HepG2 (cell line): ENCODE data around the gene ADCY9. TPM values are rescaled to one million over a fixed set of nuclear protein-coding genes. Genes with fewer than 3 reads are reported as not detected.

Source experiments
- ATAC-seq: fragments of 200-7000 bp; cut with Tn5 transposase; 3 replicates; pipeline ENCODE4 v1.9.1; 2020; ENCODE audit warnings: mild to moderate bottlenecking, moderate library complexity
- BruUV-seq: library from RNA; stranded (reverse); fragments of 400-500 nt; replicated peaks from 2 replicates; lab custom pipeline; 2021; lab: Mats Ljungman, UMichigan
- CTCF ChIA-PET: fragments of 300-600 bp; formaldehyde crosslinking; extraction: SDS; loops from one replicate; lab custom pipeline; 2021; ENCODE audit warnings: low total read pairs, inconsistent platforms, low intra/inter-chr PET ratio; lab: Yijun Ruan, JAX
- POLR2A ChIA-PET: fragments of 350-600 bp; sonication (Branson Sonifier 250); formaldehyde crosslinking; loops from one replicate; lab custom pipeline; 2020; ENCODE audit warnings: antibody characterized with exemption, inconsistent platforms; lab: Yijun Ruan, JAX
- DNase-seq: peaks from one replicate; pipeline ENCODE4 v3.0.0-alpha.2; 2015; ENCODE audit warnings: low spot score
- FAIRE-seq: peaks from 3 replicates; lab custom pipeline; 2011; peaks lifted over from hg19 to GRCh38; lab: Jason Lieb, UNC
- H2AFZ ChIP-seq: one replicate; pipeline ENCODE4 v1.6.1; 2011; ENCODE audit warnings: low read length, inconsistent platforms
- H3K27ac ChIP-seq: fragments of 300-600 bp; 3 replicates; pipeline ENCODE4 v1.8.0; 2011; ENCODE audit warnings: mixed run types, mild to moderate bottlenecking, mixed read lengths, low read length, inconsistent platforms; ENCODE audit not compliant: insufficient read depth; ENCODE audit errors: extremely low read length
- H3K27me3 ChIP-seq, 2 experiments: fragments of 200-600 bp in 1 of 2; 2 replicates in 1 of 2; 3 replicates in 1 of 2; pipeline versions ENCODE4 v1.6.0 to v1.8.0; 2011; ENCODE audit warnings: low read length in 2 of 2, mild to moderate bottlenecking in 2 of 2, moderate library complexity in 2 of 2, inconsistent platforms in 1 of 2; ENCODE audit not compliant: insufficient read depth in 2 of 2, control insufficient read depth in 1 of 2
- H3K36me3 ChIP-seq, 2 experiments: fragments of 200-600 bp in 1 of 2; replicated peaks in 1 of 2; 2 replicates in 1 of 2; 3 replicates in 1 of 2; pipeline versions ENCODE4 v1.5.1 to v1.8.0; 2011; ENCODE audit warnings: low read length in 2 of 2, inconsistent platforms in 1 of 2; ENCODE audit not compliant: insufficient read depth in 2 of 2, control insufficient read depth in 1 of 2
- H3K4me1 ChIP-seq: 2 replicates; pipeline ENCODE4 v1.5.1; 2012; ENCODE audit warnings: low read length, inconsistent platforms; ENCODE audit not compliant: insufficient read depth
- H3K4me2 ChIP-seq: 2 replicates; pipeline ENCODE4 v1.6.0; 2011; ENCODE audit warnings: low read depth, low read length, inconsistent platforms
- H3K4me3 ChIP-seq, 3 experiments: fragments of 200-600 bp in 1 of 3; sonication (generic), shearing (Covaris generic) in 1 of 3; replicated peaks in 1 of 3; 2 replicates each; pipeline ENCODE4 v1.5.1; 2011 to 2016; ENCODE audit warnings: low read length in 3 of 3, inconsistent platforms in 2 of 3, low read depth in 2 of 3, mild to moderate bottlenecking in 2 of 3, control low read depth in 1 of 3, mixed read lengths in 1 of 3; ENCODE audit not compliant: insufficient read depth in 1 of 3
- H3K79me2 ChIP-seq: one replicate; pipeline ENCODE4 v1.6.1; 2011; ENCODE audit warnings: low read length, inconsistent platforms; ENCODE audit not compliant: insufficient read depth
- H3K9ac ChIP-seq: 2 replicates; pipeline ENCODE4 v1.6.0; 2011; ENCODE audit warnings: mild to moderate bottlenecking, low read depth, low read length, inconsistent platforms; ENCODE audit not compliant: insufficient read depth
- H3K9me3 ChIP-seq: 2 replicates; pipeline ENCODE4 v1.5.1; 2012; ENCODE audit warnings: mild to moderate bottlenecking, low read length
- H4K20me1 ChIP-seq: 2 replicates; pipeline ENCODE4 v1.6.0; 2011; ENCODE audit warnings: inconsistent platforms, mild to moderate bottlenecking, low read length, moderate library complexity; ENCODE audit not compliant: insufficient read depth
- E2F2 ChIP-seq: sonication (generic); formaldehyde crosslinking; IDR thresholded peaks from 2 replicates; pipeline ENCODE4 v1.4.0; 2020; ENCODE audit warnings: missing genetic modification reagents, borderline replicate concordance
- REXO4 ChIP-seq: sonication (generic); formaldehyde crosslinking; IDR thresholded peaks from 2 replicates; pipeline ENCODE4 v1.8.0; 2022; ENCODE audit warnings: missing genetic modification reagents, mild to moderate bottlenecking, borderline replicate concordance
- RNF2 ChIP-seq: fragments of 450-650 bp; conservative IDR thresholded peaks from 2 replicates; pipeline ENCODE4 v1.6.1; 2016; ENCODE audit warnings: low read depth
- ZC3H4 ChIP-seq: sonication (generic); formaldehyde crosslinking; IDR thresholded peaks from 2 replicates; pipeline ENCODE4 v1.4.0; 2020; ENCODE audit warnings: missing genetic modification reagents, borderline replicate concordance
- ZNF766 ChIP-seq: sonication (generic); formaldehyde crosslinking; IDR thresholded peaks from 2 replicates; pipeline ENCODE4 v1.5.0; 2020; ENCODE audit warnings: missing genetic modification reagents, borderline replicate concordance
- WGBS: methylation state at CpG from one replicate; pipeline ENCODE4 v1.1.6; 2017; ENCODE audit warnings: low lambda C conversion rate; 5-methylcytosine and 5-hydroxymethylcytosine counted together
- in situ Hi-C: cut with HindIII; loops from 2 replicates; pipeline ENCODE4 v1.10.0; 2017; ENCODE audit warnings: low pct_unique_long_range_greater_than_20kb; ENCODE audit not compliant: extremely low pct_ligation_motif_present
- intact Hi-C: fragments of 100-400 bp; cut with micrococcal nuclease; formaldehyde crosslinking; loops from one replicate; pipeline ENCODE4 v1.10.0; 2022; ENCODE audit not compliant: unreplicated experiment
- polyA plus RNA-seq, 8 experiments: library from polyadenylated mRNA; depleted of rRNA in 3 of 8; stranded (reverse) in 7 of 8; unstranded in 1 of 8; fragments of >200 nt; fragmentation: Illumina TruSeq in 4 of 8; extraction: Trizol in 4 of 8; gene quantifications; 2 replicates each; pipeline versions ENCODE4 v1.2.1 to v1.2.3, GENCODE V29; 2011 to 2016; ENCODE audit warnings: low read depth in 4 of 8, missing spikeins in 1 of 8, mixed read lengths in 1 of 8; ENCODE audit not compliant: insufficient read depth in 1 of 8
- total RNA-seq, 5 experiments: library from RNA; depleted of rRNA; stranded (reverse); fragments of >200 nt; fragmentation: Illumina TruSeq; extraction: Trizol; gene quantifications; 2 replicates each; pipeline ENCODE4 v1.2.3, GENCODE V29; 2016; ENCODE audit warnings: low read depth in 1 of 5

ADCY9 gene
- total and polyA plus RNA-seq, 2 of the 13 experiments (the other 11 are each of a cell fraction or from before 2014, with no cell fraction given): 11.2 to 13.9 TPM

GRCh38 chr16:4025428-4025827 lies 90.8 kb downstream of the ADCY9 start:
- BruUV-seq: no TSS peak
- Histone ChIP-seq H3K27me3 (no peaks in the 10 kb centered on the region), H3K27ac (no peak overlapping the region)
- no peak for DNase-seq
- TF ChIP-seq E2F2 (CRISPR knock-in tag): no peak
- TF ChIP-seq ZNF766 (CRISPR knock-in tag): no peak
- TF ChIP-seq REXO4 (CRISPR knock-in tag): no peak
- no peak for TF ChIP-seq ZC3H4 (CRISPR knock-in tag)
- TF ChIP-seq, all 625 proteins: peak for 0
- POLR2A ChIA-PET: no interaction called here
- WGBS: 97% methylated on average over 14 of the region's 14 CpGs
- Histone ChIP-seq H4K20me1 (peaks cover 5% of the 10 kb centered on the region; the same call in 1 of the 2 replicates), H3K9ac (no peak overlapping the region), H3K4me1 (peaks cover 18% of the 10 kb centered on the region), H3K9me3 (no peaks in the 10 kb centered on the region), H3K79me2 (no peaks in the 10 kb centered on the region), H3K4me2 (no peak overlapping the region), H3K4me3 (no peak overlapping the region), H2AFZ (no peak overlapping the region), H3K36me3 (peaks cover 2 to 10% of the 10 kb centered on the region in 2 experiments; a peak in 4 of 5 replicates)
- CTCF ChIA-PET: no interaction called here
- ATAC-seq: no peak
- intact Hi-C loops (no loop called here), in situ Hi-C loops (no loop called here)
- FAIRE-seq: no peak

GRCh38 chr16:4021916-4022315 lies 94.3 kb downstream of the ADCY9 start:
- intact Hi-C loops: no loop called here
- WGBS: 95% methylated on average over 2 of the region's 2 CpGs
- BruUV-seq: no TSS peak

More at GRCh38 chr16:4021916-4022315, 94.3 kb downstream of the ADCY9 start:
- DNase-seq (no peak), ATAC-seq (no peak), FAIRE-seq (no peak)
- no peak overlapping the region for H3K9ac ChIP-seq
- ChIA-PET POLR2A (interaction anchor here (1.8 kb wide), 1 partner anchor 10 kb away, joined by 11 read pairs; no protein-coding TSS in a partner anchor), CTCF (no interaction called here)
- no peak for TF ChIP-seq RNF2
- H3K27ac ChIP-seq: peak overlapping the region; percentile 64
- peaks cover 5% of the 10 kb centered on the region; the same call in 1 of the 2 replicates for H4K20me1 ChIP-seq
- in situ Hi-C loops: no loop called here
- no peaks in the 10 kb centered on the region for H3K9me3 ChIP-seq
- H3K36me3 ChIP-seq: peaks cover 2 to 10% of the 10 kb centered on the region in 2 experiments; a peak in 3 of 5 replicates
- no peak overlapping the region for H3K4me3 ChIP-seq
- peak overlapping the region; percentile 87; the same call in 1 of the 2 replicates for H3K4me2 ChIP-seq
- no peaks in the 10 kb centered on the region for H3K27me3 ChIP-seq
- peaks cover 39% of the 10 kb centered on the region for H3K4me1 ChIP-seq
- peaks cover 3% of the 10 kb centered on the region for H3K79me2 ChIP-seq
- H2AFZ ChIP-seq: no peak overlapping the region
